SW 1271 (cell line): Measurements from ENCODE around the gene GDF15.

Experiments used
- DNase-seq, 2 experiments: peaks; one replicate each; lab custom pipeline; 2025; lab: John Stamatoyannopoulos, UW

The GDF15 gene

GRCh38 chr19:18431351-18432197 is 45.6 kb downstream of the GDF15 start:
- no peak for DNase-seq

- DNase-seq: no peak
These were observed 46.5 kb downstream of the GDF15 start for GRCh38 chr19:18432275-18433014.

GRCh38 chr19:18433015-18433691 is 47.2 kb downstream of the GDF15 start:
- peak in 1 of 2 experiments; percentile 60 for DNase-seq

GRCh38 chr19:18433735-18434398 is 47.9 kb downstream of the GDF15 start:
- DNase-seq: peak in 1 of 2 experiments; percentile 61

- DNase-seq: no peak
These were observed 48.6 kb downstream of the GDF15 start for GRCh38 chr19:18434411-18435175.

- DNase-seq: no peak
These were observed 49.4 kb downstream of the GDF15 start for GRCh38 chr19:18435178-18435841.

- DNase-seq: no peak
These were observed 50.1 kb downstream of the GDF15 start for GRCh38 chr19:18435842-18436670.

GRCh38 chr19:18436671-18437490 is 50.9 kb downstream of the GDF15 start:
- peak; percentile 80 to 90 for DNase-seq

- DNase-seq: peak; percentile 61 to 84
These were observed 51.8 kb downstream of the GDF15 start, which contains the start of gene ISYNA1 for GRCh38 chr19:18437491-18438330. Gene ISYNA1, minus strand, starts transcription at chr19:18438133. Its CDS starts 154 bp downstream, at chr19:18437979.

- no peak for DNase-seq
These were observed 52.5 kb downstream of the GDF15 start for GRCh38 chr19:18438331-18439024.
